IPS-18c (cell line): ENCODE data around the gene RNPS1.

Experiments used
- H3K4me3 ChIP-seq: 2 replicates; pipeline ENCODE4 v1.7.0; 2013; ENCODE audit warnings: low read depth, mild to moderate bottlenecking, low read length, moderate library complexity; ENCODE audit not compliant: insufficient read depth
- H3K9me3 ChIP-seq: one replicate; pipeline ENCODE4 v1.6.1; 2013; ENCODE audit warnings: mild to moderate bottlenecking, low read length, moderate library complexity; ENCODE audit not compliant: control insufficient read depth, insufficient read depth

The RNPS1 gene, protein sequence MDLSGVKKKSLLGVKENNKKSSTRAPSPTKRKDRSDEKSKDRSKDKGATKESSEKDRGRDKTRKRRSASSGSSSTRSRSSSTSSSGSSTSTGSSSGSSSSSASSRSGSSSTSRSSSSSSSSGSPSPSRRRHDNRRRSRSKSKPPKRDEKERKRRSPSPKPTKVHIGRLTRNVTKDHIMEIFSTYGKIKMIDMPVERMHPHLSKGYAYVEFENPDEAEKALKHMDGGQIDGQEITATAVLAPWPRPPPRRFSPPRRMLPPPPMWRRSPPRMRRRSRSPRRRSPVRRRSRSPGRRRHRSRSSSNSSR

DNA sequence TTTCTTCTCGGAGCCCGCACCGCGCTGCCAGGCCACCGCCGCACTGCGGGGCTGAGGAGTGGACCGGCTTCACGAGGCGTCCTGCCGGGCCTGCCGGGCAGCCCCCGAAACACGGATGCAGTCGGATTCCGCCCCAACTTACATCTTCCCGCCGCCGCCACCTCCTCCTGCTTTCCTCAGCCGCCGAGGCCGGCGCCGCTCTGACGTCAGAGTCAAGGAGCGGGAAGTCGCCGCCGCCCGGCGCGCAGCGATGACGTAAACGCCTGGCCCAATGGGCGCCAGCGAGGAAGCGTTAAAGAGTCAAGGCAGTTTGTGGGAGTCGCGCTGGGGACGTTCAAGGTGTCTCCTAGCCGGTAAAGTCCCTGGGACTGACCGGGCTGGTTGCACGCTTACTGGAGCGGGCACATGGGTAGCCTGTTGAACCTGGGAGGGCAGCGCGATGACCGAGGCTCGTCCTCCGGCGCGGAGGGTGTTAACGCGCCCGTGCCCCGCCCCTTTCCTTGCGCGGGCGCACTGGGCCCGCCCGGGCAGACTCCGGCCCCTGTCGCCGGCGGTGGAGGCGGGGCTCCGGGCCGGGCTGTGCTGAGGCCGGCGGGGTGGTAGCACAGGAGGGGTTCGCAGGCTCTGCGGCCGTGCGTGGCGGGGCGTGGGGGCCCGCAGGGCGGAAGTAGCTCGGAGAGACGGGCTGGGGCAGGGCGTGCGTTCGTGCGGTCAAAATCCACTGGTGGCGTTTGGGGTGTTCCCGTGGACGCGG is at the start of gene RNPS1:
TSS of gene RNPS1 (minus strand) at position 214 of the 754 bp plus-strand sequence. CDS start 3,483 bp downstream, outside the sequence.
- Histone ChIP-seq H3K9me3 (no peaks in the 10 kb centered on the region), H3K4me3 (peak within 1 kb of the TSS; percentile 93)

DNA sequence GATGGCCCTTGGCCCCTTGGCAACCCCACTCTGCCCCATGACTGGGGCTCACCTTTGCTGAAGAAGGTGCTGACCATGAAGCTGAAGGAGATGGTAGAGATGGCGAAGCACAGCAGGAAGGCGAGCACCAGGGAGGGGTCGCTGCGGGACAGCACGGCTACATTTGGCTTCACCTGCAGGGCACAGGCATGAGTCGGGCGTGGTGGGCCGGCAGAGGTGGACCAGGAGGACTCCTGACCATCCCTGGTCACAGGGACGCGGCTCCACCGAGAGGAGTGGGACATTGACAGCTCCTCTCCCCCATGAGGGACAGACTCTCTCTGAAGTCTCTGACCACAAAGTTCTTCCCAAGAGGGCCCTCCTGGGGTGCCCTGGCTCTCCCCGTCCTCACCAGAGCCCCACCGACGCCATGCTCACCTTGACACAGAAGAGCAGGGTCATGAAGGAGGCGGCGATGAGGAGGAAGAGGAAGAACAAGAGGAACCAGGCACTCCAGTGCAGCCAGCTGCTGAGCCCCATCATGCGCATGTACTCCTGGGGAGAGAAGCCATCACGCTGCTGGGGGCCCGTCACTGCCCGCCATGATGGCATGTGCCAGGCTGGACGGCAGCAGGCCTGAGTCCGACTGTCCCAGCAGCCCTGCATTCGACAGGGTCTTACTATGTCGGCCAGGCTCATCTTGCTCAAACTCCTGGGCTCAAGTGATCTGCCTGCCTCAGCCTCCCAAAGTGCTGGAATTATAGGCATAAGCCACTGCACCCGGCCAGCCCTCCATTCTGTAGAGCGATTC is 49.5 kb upstream of the RNPS1 start:
- no peak overlapping the region for H3K4me3 ChIP-seq

DNA sequence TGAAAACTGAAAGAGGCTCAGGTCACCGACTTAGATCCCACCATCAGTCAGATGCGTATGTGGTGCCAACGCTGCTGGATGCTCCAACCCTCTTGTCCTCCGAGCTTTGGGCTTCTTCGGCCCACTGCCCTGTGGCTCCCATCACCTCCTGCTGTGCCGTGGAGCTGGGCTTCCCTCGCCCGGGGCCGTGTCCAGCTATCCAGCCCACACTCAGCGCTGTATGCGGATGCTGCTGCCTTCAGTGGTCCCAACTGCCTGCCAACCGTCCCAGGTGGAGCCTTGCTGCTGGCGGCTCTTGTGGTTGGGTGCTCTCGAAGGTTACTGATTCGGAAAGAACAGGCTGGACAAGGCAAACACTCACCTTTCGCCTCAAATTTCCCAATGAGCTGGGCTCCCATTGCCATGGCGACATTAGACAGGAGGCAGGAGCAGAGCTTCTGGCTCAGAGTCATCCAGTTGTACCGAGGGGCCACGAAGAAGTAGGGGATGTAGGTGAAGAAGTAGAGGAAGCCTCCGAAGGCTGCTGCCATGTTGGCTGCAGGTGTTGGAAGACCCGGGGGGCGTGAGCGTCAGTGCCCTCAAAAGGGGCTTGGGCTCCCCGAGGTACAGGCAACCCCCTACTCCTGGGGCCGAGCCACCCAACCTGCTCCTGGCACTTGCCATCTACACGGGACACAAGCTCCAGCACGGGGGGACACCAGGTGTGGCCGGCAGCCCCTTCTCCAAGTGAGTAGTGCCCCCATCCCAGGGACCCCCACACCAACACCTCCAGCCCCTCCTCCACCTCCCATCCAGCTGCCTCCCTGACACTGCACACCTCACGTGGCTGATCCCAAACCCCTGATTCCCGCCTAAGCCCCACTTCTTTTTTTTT is 40.4 kb upstream of the RNPS1 start:
- H3K4me3 ChIP-seq: no peak overlapping the region
- no peaks in the 10 kb centered on the region for H3K9me3 ChIP-seq

More for the DNA sequence above, 49.5 kb upstream of the RNPS1 start:
- H3K9me3 ChIP-seq: peaks cover 2% of the 10 kb centered on the region

DNA sequence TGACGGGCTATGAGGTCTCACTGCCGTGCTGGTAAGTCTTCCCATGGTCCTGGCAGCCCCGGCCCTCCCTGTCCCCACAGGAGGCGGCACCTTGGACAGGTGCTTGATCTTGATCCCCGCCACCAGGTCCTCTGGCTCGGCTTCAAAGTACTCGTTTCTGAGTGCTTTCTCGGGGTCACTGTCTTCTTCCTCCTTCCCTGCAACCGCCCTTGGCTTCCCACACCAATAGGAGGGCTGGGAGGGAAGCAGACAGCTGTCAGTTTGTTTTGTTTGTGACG is 31.9 kb upstream of the RNPS1 start:
- Histone ChIP-seq H3K4me3 (no peak overlapping the region), H3K9me3 (no peaks in the 10 kb centered on the region)

DNA sequence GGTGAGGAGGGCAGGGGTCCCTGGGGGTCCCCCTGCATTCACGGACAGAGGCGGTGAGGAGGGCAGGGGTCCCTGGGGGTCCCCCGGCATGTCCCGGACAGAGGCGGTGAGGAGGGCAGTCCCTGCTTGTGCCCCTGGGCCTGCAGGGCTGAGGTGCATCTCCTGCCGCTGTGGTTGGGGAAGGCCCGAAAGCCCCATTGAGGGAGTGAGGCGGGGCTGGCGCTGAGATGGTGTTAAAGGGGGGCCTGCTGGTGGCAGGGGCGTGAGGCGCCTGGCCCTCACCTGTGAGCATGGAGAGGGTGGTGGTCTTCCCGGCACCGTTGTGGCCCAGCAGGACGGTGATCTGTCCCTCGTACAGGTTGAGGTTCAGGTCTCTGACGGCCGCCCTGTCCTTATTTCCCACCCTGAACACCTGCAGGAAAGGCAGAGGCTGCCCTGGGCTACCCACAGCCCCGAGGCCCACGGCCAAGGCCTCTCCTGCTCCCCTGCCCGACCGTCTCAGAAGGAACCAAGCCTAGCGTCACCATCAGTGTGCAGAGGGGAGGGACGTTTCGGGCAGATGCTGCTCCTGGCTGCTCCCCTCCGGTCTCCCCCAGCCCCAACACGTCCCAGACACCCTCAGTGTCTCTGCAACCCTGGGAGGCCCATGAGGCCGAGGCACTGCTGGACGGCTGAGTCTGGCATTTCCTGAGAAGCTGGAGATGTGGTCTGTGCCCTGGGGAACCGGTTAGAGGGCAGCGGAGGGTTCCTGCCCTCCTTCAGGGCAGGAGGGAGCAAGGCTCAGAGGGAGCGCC is 31.4 kb upstream of the RNPS1 start:
- H3K4me3 ChIP-seq: no peak overlapping the region
- H3K9me3 ChIP-seq: no peaks in the 10 kb centered on the region

DNA sequence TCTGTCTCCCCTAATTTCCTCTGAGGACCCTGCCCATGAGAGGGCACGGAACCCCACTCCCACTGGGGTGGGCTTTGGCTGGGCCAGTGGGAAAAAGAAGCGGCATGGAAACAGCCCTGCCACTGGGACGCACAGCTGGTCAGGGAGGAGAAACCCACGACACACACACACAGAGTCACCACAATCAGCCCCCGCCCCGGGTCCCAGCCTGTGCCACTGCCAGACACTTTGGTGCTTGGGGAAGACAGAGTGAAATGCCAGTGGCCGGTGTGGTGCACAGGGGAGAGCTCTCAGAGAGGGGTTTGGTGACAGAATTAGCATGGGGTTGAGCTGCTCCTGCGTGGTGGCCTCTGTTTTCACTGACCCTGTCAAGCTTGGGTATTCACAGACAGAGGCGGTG is 30.7 kb upstream of the RNPS1 start:
- Histone ChIP-seq H3K9me3 (no peaks in the 10 kb centered on the region), H3K4me3 (no peak overlapping the region)

DNA sequence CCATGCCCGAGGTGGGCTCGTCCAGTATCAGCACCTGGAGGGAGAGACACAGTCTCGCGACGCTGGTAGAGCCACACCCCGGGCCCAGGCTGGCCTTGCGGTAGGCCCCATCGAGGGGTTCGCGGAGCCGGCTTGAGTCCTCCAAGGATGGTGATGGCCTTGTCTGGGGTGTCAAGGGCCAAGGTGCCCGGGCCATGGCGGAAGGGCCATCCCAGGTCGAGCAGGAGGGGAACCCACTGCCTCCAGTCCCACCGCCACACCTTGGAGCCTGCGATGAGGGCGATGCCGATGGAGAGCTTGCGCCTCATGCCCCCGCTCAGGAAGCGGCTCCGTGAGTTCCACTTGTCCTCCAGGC is 29.6 kb upstream of the RNPS1 start:
- Histone ChIP-seq H3K4me3 (no peak overlapping the region), H3K9me3 (no peaks in the 10 kb centered on the region)

DNA sequence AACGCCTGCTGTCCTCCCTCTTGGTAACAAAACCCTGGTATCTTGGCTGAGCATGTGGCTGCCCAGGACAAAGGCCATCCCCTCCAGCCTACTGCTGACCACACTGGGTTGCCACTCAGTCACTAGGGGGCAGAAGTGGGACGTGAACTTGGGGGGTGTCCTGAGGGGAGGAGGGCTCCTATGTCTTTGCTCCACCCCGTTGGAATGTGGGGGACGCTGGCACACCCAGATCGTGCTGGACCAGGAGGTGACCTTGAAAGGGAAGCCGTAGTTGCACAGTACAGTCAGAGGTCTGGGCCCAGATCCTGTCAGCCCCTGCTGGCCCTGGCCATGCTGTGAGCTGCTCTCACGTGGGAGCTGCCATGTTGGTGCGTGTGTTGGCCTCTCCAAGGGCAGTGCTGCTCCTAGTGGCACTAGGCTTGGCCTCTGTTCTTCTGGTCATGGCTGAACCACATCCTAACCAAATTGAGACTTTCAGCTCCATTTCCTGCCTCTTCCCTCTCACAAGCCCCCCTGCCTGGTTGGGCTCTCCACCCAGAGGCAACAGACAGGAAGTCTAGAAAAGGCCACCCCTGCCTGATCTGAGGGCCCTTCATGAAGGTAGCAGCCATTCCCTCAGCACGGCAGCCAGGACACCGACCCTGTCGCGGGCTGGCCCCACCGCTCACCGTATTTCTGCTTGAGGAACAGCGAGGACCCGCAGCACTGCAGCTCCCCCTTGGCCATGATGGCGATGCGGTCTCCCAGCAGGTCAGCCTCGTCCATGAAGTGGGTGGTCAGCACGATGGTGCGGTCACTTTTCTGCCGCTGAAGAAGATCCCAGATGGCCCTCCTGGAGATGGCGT is 29.0 kb upstream of the RNPS1 start:
- Histone ChIP-seq H3K4me3 (no peak overlapping the region), H3K9me3 (no peaks in the 10 kb centered on the region)

DNA sequence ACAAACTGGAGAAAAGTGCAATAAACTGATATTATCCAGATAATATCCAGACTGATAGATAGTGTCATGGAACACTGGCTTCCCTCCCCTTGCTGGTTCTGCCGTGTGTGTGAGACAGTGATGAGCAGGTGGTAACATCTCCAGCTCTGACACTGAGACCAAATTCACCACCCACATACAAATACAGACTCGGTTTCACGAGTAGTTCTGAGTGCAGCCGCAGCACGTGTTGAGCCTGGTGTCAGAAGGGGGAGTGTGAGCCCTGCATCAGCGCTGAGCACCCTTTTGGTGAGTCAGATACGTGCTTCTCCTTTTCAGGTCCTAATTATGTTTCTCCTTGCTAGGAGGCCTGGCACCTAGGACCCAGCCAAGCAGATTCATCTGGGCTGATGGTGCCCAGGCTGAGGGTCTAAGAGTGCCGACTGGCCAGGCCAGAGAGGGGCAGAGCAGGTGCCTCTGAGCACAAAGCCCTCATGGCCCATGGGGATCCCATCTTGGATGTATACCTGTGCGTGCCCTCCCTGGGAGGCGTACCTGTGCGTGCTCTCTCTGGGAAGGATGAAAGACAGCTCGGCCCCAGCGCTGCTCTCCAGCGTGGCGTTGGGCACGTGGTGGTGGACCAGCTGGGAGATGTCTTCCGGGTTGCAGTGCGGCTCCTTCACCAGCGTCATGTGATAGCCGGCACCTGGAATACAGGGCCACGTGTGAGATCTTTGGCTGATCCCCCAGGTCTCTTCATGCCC is 27.3 kb upstream of the RNPS1 start:
- Histone ChIP-seq H3K4me3 (no peak overlapping the region), H3K9me3 (no peaks in the 10 kb centered on the region)

DNA sequence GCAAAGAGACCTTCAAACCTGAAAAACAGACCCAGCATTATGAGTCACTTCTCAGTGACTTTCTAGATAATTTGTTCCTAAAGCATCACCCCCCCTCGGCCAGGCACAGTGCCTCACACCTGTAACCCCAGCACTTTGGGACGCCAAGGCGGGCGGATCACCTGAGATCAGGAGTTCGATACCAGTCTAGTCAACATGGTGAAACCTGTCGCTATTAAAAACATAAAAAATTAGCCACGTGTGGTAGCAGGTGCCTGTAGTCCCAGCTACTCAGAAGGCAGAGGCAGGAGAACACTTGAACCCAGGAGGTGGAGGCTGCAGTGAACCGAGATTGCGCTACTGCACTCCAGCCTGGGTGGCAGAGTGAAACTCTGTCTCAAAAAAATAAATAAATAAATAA is 24.3 kb upstream of the RNPS1 start:
- Histone ChIP-seq H3K4me3 (no peak overlapping the region), H3K9me3 (no peaks in the 10 kb centered on the region)

DNA sequence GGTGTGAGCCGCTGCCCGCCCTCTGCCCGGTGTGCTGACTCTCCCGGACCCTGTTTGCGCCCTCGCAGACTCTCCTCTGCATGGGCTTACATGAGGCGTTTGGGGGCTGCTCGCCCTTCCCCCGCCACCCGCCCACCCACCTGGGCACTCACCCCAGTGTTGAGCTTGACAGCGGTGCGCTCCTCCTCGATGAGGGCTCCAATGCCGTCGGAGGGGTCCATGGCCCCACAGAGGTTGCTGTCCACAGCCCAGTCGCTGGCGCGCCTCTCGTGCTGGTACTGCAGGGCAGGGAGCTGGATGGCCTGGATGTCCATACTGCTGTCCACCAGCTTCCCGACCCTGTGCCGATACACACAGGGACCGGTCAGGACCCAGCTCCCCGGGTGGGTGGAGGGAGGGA is 21.4 kb upstream of the RNPS1 start:
- Histone ChIP-seq H3K4me3 (no peak overlapping the region), H3K9me3 (no peaks in the 10 kb centered on the region)

DNA sequence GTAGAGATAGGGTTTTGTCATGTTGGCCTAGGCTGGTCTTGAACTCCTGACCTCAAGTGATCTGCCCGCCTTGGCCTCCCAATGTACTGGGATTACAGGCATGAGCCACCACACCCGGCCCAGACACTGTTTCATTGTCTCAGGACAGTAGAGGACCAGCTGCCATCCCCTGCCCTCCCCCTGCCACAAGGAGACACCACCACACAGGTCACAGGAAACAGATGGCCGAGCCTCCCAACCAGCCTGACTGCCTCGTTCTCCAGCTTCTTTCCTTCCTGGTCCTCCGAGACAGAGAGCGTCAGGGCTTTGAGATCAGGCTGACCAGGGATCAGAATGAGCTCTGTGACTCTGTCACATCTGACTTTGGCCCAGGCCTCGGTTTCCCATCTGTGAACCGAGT is 20.8 kb upstream of the RNPS1 start:
- no peaks in the 10 kb centered on the region for H3K9me3 ChIP-seq
- no peak overlapping the region for H3K4me3 ChIP-seq

DNA sequence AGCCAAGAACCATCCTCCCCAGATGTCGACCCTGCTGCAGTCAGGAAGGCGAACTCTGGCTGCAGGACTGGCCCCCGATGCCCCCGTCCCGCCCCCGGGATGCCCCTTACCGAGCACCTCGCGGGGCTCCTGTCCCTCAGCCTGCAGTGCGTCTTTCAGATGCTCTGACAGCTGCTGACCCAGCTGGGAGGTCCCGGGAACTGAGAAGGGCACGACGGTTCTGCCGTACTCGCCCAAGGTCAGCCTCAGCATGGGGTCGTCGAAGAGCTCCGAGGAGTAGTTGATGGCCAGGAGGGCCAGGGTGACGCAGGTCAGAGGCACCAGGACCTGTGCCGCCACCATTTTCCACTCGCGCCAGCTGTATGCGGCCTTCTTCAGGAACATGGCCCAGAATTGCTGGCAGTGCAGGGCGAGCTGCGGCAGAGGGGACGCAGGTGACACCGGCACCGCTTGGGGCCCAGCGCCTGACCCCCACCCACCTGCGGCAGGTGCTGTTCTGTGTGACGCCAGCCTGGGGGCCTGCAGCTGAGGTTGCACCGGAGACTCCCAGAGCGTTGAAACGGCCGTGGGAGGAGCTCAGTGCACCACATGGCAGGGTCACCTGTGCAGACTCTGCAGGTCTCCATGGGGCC is 20.1 kb upstream of the RNPS1 start:
- Histone ChIP-seq H3K4me3 (no peak overlapping the region), H3K9me3 (no peaks in the 10 kb centered on the region)

DNA sequence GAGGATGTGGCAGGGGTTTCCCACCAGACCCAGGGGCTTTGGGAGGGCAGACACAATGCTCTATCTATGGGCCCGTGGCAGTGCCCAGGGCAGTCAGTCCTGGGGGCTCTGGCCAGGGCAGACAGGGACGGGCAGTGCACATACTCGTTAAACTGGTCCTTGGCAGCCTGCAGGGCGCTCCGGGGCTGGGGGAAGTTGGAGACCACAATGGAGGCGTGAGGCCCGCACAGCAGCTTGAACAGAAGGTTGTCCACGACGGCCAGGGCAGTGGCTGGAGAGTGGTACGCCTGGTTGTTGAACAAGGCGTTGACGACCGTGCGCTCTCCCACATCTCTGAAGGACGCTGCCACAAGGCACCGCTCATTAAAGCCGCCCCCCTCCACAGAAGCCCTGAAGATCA is 18.6 kb upstream of the RNPS1 start:
- Histone ChIP-seq H3K4me3 (no peak overlapping the region), H3K9me3 (no peaks in the 10 kb centered on the region)

DNA sequence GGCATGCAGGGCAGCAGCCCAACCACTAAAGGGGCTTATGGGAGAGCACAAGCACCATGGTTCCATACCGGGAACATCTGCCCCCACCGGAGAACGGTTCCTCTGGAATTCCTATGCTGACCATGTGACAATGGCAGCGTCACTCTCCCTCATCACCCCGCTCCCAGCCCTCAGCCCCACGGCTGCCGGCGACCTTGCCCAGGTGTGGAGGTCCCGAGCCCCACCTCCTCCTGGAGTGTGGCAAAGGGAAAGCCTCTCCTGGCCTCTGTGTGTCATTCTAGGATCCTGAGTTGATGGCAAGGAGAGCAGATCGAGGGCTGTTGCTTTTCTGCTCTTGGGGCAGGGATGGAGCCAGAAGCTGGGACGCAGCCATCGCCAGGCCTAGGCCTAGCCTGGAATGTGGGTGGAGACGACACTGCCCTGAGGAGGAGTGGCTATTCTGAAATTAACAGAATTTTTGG is 17.8 kb upstream of the RNPS1 start:
- Histone ChIP-seq H3K9me3 (no peaks in the 10 kb centered on the region), H3K4me3 (no peak overlapping the region)
